SK-N-SH (cell line): ENCODE results near the gene PRR12.

Experiments used
- ELF1 ChIP-seq: IDR thresholded peaks from 2 replicates; pipeline ENCODE4 v1.4.0; 2012
- FOXM1 ChIP-seq: IDR thresholded peaks from 2 replicates; pipeline ENCODE4 v1.4.0; 2012; ENCODE audit warnings: low read depth, mild to moderate bottlenecking
- JUND ChIP-seq: IDR thresholded peaks from 2 replicates; pipeline ENCODE4 v1.4.0; 2012
- NFIC ChIP-seq: IDR thresholded peaks from 2 replicates; pipeline ENCODE4 v1.4.0; 2012; ENCODE audit warnings: borderline replicate concordance
- POLR2AphosphoS5 ChIP-seq: IDR thresholded peaks from 2 replicates; pipeline ENCODE4 v1.6.1; 2012; ENCODE audit warnings: low read depth, low read length
- TAF1 ChIP-seq: IDR thresholded peaks from 2 replicates; pipeline ENCODE4 v1.6.1; 2012; ENCODE audit warnings: low read depth, mild to moderate bottlenecking, low read length, moderate library complexity, borderline replicate concordance
- TF ChIP-seq, protein P1 (sequence below): fragments of 200-600 bp; sonication (generic); IDR thresholded peaks from 2 replicates; pipeline ENCODE4 v1.6.1; 2017; ENCODE audit warnings: antibody characterized with exemption, mild to moderate bottlenecking, moderate library complexity

DNA sequence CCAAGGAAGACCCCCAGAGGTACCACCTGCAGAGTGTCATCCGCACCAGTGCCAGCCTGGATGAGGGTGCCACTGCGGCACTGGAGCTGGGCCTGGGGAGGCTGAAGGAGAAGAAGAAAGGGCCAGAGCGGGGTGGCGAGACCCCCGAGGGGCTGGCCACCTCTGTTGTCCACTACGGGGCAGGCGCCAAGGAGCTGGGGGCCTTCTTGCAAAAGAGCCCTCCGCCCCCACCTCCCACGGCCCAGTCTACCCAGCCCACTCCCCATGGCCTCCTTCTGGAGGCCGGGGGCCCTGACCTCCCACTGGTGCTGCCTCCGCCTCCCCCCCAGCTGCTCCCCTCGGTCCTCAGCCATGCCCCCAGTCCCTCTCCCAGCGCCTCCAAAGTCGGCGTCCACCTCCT, 5.4 kb downstream of the PRR12 start:
- no peak for TF ChIP-seq NFIC
- TF ChIP-seq, protein P1, sequence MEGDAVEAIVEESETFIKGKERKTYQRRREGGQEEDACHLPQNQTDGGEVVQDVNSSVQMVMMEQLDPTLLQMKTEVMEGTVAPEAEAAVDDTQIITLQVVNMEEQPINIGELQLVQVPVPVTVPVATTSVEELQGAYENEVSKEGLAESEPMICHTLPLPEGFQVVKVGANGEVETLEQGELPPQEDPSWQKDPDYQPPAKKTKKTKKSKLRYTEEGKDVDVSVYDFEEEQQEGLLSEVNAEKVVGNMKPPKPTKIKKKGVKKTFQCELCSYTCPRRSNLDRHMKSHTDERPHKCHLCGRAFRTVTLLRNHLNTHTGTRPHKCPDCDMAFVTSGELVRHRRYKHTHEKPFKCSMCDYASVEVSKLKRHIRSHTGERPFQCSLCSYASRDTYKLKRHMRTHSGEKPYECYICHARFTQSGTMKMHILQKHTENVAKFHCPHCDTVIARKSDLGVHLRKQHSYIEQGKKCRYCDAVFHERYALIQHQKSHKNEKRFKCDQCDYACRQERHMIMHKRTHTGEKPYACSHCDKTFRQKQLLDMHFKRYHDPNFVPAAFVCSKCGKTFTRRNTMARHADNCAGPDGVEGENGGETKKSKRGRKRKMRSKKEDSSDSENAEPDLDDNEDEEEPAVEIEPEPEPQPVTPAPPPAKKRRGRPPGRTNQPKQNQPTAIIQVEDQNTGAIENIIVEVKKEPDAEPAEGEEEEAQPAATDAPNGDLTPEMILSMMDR, result no peak
- TF ChIP-seq JUND, result no peak
- TF ChIP-seq POLR2AphosphoS5, result no peak
- no peak for TF ChIP-seq TAF1
- TF ChIP-seq FOXM1, result no peak
- no peak for TF ChIP-seq ELF1
